ENCODE results near the gene SLC6A19.
"Not testable (repeated sequence)": the region's sequence is repeated elsewhere in the genome, so short reads cannot be mapped to it uniquely, and the experiment has no call there.

Gene SLC6A19

GRCh38 chr5:1201327-1202025 lies at the start of gene SLC6A19:
Gene SLC6A19 (plus strand): TSS chr5:1201595. CDS start chr5:1201651, 56 bp downstream.
- DNase-seq: peak; percentile 31

GRCh38 chr5:1152156-1152555 lies 49.2 kb upstream of the SLC6A19 start:
- no peak for DNase-seq

- no peak for DNase-seq
These were observed 48.6 kb upstream of the SLC6A19 start for GRCh38 chr5:1152771-1153282.

DNA sequence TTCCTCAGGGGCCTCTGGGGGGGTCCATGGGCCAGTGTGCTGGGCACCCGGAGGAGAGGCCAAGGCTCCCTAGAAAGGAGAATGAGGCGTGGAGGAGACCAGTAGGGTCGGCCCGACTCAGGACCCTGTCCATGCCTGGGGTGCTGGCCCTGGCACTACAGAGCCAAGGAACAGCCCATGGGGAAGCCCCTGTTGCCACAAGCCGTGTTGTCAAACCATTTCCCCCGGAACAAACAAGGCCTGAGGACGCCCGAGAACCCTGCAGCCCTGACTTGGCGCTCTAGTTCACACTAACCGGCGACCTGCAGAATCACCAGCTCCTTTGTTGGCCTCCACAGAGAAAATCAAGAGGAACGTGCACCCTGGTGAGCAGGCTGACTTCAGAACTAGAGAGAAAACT lies 48.0 kb upstream of the SLC6A19 start:
- DNase-seq: no peak

DNA sequence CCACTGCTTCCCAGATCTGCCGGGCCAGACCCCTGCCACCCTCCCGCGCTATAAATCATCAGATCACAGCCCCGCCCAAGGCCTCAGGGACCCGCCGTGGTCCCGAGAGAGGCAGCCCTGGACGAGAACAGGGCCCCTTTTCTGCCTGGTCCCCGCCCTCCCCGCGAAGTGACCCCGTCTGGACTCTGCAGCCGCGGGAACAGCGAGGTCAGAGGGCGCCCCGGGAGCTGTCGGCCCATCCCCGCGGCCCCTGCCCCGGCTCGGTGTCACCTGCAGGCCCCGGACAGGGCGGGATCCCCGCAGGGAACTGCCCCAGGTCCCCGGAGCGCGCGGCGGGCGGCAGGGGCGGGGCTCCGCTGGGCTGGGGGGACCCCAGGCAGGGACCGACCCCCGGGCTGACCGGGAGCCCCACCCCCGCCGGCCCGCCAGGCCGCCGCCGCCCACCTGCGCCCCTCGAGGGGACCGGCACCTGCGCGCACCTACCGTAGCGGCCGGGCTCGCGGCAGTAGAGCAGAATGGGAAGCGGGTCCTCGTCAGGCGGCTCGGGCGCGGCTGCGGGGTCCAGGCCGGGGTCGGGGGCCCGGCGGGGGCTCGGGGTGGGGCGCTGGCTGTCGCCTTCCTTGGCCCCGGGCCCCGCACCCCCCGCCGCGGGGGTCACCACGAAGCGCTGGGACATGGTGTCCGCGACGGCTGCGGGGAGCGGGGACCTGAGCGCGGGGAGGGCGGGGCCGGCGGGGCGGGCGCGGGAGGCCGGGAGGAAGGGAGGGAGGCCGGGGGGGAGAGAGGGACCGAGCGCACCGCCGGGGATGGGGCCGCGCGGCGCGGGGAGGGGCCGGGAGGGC lies 46.0 kb upstream of the SLC6A19 start:
- no peak for DNase-seq

- DNase-seq: no peak
These were observed 45.2 kb upstream of the SLC6A19 start for GRCh38 chr5:1156033-1156753.

GRCh38 chr5:1156754-1157460 lies 44.5 kb upstream of the SLC6A19 start:
- no peak for DNase-seq

DNA sequence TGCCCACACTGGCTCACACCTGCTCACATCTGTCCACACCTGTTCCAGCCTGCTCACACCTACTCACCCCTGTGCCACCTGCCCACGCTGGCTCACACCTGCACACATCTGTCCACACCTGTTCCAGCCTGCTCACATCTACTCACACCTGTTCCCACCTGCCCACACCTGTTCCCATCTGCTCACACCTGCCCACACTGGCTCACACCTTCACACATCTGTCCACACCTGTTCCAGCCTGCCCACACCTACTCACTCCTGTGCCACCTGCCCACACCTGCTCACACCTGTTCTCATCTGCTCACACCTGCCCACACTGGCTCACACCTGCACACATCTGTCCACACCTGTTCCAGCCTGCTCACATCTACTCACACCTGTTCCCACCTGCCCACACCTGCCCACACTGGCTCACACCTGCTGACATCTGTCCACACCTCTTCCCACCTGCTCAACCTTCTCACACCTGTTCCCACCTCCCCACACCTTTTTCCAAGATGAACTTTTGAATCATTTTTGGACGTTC lies 43.9 kb upstream of the SLC6A19 start:
- not testable (repeated sequence) for DNase-seq

GRCh38 chr5:1158647-1159340 lies 42.6 kb upstream of the SLC6A19 start:
- no peak for DNase-seq

GRCh38 chr5:1159341-1159675 lies 42.1 kb upstream of the SLC6A19 start:
- no peak for DNase-seq

GRCh38 chr5:1159774-1160406 lies 41.5 kb upstream of the SLC6A19 start:
- no peak for DNase-seq

GRCh38 chr5:1161108-1161832 lies 40.1 kb upstream of the SLC6A19 start:
- DNase-seq: no peak

GRCh38 chr5:1161833-1162229 lies 39.6 kb upstream of the SLC6A19 start:
- DNase-seq: no peak

DNA sequence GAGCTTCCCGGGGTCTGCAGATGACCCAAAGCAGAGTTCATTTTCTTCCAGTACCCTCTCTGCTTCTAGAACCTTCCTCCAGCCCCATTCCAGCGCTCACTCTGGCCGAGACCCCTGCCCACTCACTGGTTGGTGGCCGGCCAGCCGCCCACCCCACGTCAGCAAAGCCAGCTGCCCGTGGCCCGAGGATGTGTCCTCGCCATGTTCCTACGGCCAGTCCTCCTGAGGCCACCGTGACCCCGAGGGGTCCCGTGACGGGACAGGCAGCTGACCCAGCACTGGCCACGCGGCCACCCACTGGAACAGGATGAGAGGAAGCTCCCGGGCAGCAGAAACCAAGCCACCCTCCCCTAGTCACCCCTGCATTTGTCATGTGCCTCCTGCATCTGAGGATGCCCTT lies 39.1 kb upstream of the SLC6A19 start:
- no peak for DNase-seq

DNA sequence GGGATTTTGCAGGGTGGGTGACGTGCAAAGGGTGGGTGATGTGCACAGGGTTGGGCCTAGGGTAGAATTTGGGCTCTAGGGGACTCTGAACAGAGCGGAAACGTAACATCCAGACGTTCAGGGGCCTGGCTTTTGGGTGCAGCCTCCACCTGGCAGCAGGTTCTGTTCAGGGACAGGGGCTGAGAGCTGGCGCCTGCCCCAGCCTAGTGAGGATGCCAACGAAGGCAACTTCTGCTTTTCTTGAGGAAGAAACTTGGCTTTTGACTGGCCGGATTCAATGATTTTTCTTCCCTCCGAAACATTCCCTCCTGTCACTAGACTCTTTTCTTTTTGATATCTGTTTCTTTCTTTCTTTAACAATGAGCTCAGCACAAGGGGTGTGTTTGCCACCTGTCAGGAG lies 38.6 kb upstream of the SLC6A19 start:
- DNase-seq: peak; percentile 12

DNA sequence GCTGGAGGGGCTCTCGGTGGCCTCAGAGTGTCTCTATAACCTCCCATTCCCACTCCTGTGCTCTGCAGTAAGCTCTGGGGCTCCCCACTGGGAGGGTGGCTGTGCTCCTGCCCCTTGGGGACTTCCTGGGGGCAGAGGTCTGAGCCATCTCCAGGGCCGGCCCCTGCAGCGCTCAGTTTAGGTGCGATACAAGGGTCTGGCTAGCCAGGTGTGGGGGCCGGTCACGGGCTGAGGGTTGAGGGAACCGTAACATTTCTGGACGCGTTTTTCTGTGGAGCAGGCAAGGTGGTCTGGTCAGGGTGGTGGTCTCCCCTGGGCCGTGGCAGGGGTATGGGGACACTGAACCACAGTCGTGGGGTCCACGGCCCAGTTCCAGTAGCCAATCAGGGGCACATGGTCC lies 38.0 kb upstream of the SLC6A19 start:
- no peak for DNase-seq

DNA sequence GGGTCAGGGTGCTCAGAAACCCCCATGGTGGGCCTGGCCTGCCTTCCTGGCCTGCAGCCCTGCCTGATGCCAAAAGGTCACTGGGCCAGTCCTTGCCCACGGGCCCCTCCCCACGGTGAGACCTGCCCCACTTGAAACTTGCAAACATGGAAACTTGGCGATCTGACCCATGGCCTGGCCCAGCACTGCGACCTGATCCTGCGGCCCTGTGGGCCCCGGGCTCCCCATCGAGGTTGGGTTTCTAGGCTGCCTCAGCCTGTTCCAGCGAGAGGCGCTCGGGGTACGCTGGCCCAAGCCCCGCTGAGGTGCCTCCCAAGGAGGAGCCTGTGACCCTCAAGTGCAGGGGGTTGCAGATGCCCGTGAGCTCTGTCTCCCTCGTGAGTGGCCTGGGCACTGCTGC lies 37.5 kb upstream of the SLC6A19 start:
- no peak for DNase-seq

GRCh38 chr5:1164696-1165630 lies 36.4 kb upstream of the SLC6A19 start:
- peak; percentile 25 for DNase-seq

DNA sequence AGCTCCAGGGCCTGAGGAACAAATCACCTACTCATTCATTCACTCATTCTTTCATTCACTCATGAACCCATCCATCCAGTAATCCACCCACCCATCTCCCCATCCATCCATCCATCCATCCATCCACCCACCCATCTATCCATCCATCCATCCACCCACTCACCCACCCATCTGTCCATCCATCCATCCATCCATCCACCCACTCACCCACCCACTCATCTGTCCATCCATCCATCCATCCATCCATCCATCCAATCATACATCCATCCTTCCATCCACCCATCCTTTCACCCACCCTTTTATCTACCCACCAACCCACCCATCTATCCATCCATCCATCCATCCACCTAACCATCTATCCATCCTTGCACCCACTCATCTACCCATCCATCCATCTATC lies 35.5 kb upstream of the SLC6A19 start:
- DNase-seq: no peak

DNA sequence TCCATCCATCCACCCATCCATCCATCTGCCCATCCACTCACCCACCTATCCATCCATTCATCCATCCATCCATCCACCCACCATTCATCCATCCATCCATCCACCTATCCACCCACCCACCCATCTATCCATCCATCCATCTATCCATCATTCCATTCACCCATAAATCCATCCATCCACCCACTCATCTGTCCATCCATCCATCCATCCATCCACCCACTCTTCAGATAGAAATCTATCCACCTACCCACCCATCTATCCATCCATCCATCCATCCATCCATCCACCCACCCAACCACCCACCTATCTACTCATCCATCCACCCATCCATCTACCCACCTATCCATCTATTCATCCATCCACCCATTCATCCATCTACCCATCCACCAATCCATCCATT lies 35.0 kb upstream of the SLC6A19 start:
- no peak for DNase-seq

Measured in OCI-M1 (cell line).